ENCODE data around the gene LMX1A. TPM values are rescaled to one million over a fixed set of nuclear protein-coding genes. Genes with fewer than 3 reads are reported as not detected.

The LMX1A gene
- total and polyA plus RNA-seq, 9 of the 15 experiments (the other 6 are each of a cell fraction or from before 2014, with no cell fraction given), result not detected

DNA sequence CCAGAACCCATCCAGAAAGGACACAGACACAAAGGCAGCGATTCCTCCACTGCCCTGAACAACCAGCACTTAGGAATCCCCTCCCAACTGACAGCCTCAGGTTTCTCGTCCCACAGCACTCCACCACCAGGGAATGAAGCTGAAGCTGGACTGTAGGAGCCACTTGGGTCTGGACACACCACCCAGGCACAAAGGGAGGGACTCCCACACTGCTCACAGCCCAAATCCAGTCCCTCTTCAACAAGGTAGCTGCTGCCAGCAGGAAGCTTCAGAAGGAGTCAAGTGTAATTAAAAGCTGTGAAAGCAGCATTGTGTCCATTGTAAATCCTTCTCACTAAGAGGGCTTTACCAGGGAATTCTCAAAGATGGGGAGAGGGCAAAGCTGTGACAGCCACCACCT, 29.0 kb downstream of the LMX1A start:
- no peaks in the 10 kb centered on the region for H3K36me3 ChIP-seq (ENCODE audit: control insufficient read depth, insufficient read depth, low read length)
- ATAC-seq, result no peak
- WGBS (ENCODE audit: insufficient coverage, low coverage, missing lambda C conversion rate), result 0% methylated on average over 2 of the region's 2 CpGs
- no peaks in the 10 kb centered on the region for H3K9me1 ChIP-seq (ENCODE audit: control insufficient read depth, insufficient read depth, low read length)
- H4K20me1 ChIP-seq (replicated peaks; ENCODE audit: control insufficient read depth, insufficient read depth, low read length), result no peaks in the 10 kb centered on the region
- no peak overlapping the region for H3K4me3 ChIP-seq
- no peaks in the 10 kb centered on the region for H3K4me1 ChIP-seq (replicated peaks in 1 of 2; ENCODE audit: control insufficient read depth in 2 of 2, insufficient read depth in 2 of 2, low read length in 2 of 2)
- no peak overlapping the region for H3K9ac ChIP-seq (ENCODE audit: insufficient read depth in 1 of 2, low read depth in 2 of 2, low read length in 2 of 2)
- in situ Hi-C loops (cut with MboI) (no loop called here), intact Hi-C loops (cut with micrococcal nuclease) (no loop called here)
- BruUV-seq (replicated peaks), result no TSS peak
- no peak overlapping the region for H2AFZ ChIP-seq (ENCODE audit: low read depth, low read length)
- no peaks in the 10 kb centered on the region for H3K9me3 ChIP-seq (replicated peaks; ENCODE audit: control insufficient read depth, insufficient read depth, low read depth, low read length)
- FAIRE-seq, result no peak
- ChIA-PET POLR2A (no interaction called here), CTCF (ENCODE audit: low intra/inter-chr PET ratio) (no interaction called here)
- no peak overlapping the region for H3K4me2 ChIP-seq (ENCODE audit: insufficient read depth, low read length)
- DNase-seq (ENCODE audit: extremely low read depth in 1 of 4, low spot score in 3 of 4), result no peak
- no peaks in the 10 kb centered on the region for H3K79me2 ChIP-seq (ENCODE audit: control insufficient read depth, insufficient read depth, low read length)
- no peaks in the 10 kb centered on the region for H3K27me3 ChIP-seq (ENCODE audit: control insufficient read depth in 2 of 2, insufficient read depth in 2 of 2, low read length in 2 of 2)
- H3K27ac ChIP-seq (ENCODE audit: extremely low read depth, low read depth, low read length), result no peak overlapping the region
- no peak for TF ChIP-seq ZNF561 (CRISPR knock-in tag; conservative IDR thresholded peaks at IDR 0.05)
- no peak for TF ChIP-seq PHF20 (IDR thresholded peaks at IDR 0.05; ENCODE audit: partially characterized antibody)
- TF ChIP-seq ZNF23 (CRISPR knock-in tag; IDR thresholded peaks at IDR 0.05), result no peak
- no peak for TF ChIP-seq ZNF347 (CRISPR knock-in tag; IDR thresholded peaks at IDR 0.05; ENCODE audit: low read depth)
- TF ChIP-seq TOE1 (IDR thresholded peaks at IDR 0.05; ENCODE audit: borderline replicate concordance), result no peak
- TF ChIP-seq TOE1 (CRISPR knock-in tag; IDR thresholded peaks at IDR 0.05; ENCODE audit: borderline replicate concordance, low read depth), result no peak
- TF ChIP-seq, protein P1, sequence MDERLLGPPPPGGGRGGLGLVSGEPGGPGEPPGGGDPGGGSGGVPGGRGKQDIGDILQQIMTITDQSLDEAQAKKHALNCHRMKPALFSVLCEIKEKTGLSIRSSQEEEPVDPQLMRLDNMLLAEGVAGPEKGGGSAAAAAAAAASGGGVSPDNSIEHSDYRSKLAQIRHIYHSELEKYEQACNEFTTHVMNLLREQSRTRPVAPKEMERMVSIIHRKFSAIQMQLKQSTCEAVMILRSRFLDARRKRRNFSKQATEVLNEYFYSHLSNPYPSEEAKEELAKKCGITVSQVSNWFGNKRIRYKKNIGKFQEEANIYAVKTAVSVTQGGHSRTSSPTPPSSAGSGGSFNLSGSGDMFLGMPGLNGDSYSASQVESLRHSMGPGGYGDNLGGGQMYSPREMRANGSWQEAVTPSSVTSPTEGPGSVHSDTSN (CRISPR knock-in tag; IDR thresholded peaks at IDR 0.05; ENCODE audit: low read depth), result no peak
- TF ChIP-seq, protein P1 (tag; conservative IDR thresholded peaks at IDR 0.05; ENCODE audit: low read depth), result no peak
- no peak for TF ChIP-seq XRCC3 (IDR thresholded peaks at IDR 0.05)
- TF ChIP-seq SNRNP70 (optimal IDR thresholded peaks at IDR 0.05; ENCODE audit: low read depth, low read length), result no peak
- no peak for TF ChIP-seq HEY1 (CRISPR knock-in tag; IDR thresholded peaks at IDR 0.05; ENCODE audit: borderline replicate concordance)
- TF ChIP-seq MYC (IDR thresholded peaks at IDR 0.05; ENCODE audit: low read depth, low read length), result no peak
- TF ChIP-seq MYC (CRISPR knock-in tag; IDR thresholded peaks at IDR 0.05; ENCODE audit: borderline replicate concordance, low read depth), result no peak
- no peak for TF ChIP-seq STAT5A (IDR thresholded peaks at IDR 0.05; ENCODE audit: borderline replicate concordance, low read length)
- no peak for TF ChIP-seq MTA3 (IDR thresholded peaks at IDR 0.05; ENCODE audit: borderline replicate concordance)
